Skeletal muscle satellite cell (primary cell): ENCODE data around the gene TBC1D3B.

Source experiments
- H3K27me3 ChIP-seq: 2 replicates; pipeline ENCODE4 v1.7.0; 2013; ENCODE audit warnings: low read length; ENCODE audit not compliant: control insufficient read depth, insufficient read depth
- H3K36me3 ChIP-seq: 2 replicates; pipeline ENCODE4 v1.7.0; 2013; ENCODE audit warnings: mild to moderate bottlenecking, control low read depth, low read length; ENCODE audit not compliant: insufficient read depth
- H3K4me1 ChIP-seq: 2 replicates; pipeline ENCODE4 v1.7.0; 2013; ENCODE audit warnings: low read length; ENCODE audit not compliant: control insufficient read depth, insufficient read depth
- H3K4me2 ChIP-seq: 2 replicates; pipeline ENCODE4 v1.7.0; 2013; ENCODE audit warnings: mild to moderate bottlenecking, low read length
- H3K4me3 ChIP-seq: 2 replicates; pipeline ENCODE4 v1.7.0; 2013; ENCODE audit warnings: low read length
- H3K9ac ChIP-seq: 2 replicates; pipeline ENCODE4 v1.7.0; 2013; ENCODE audit warnings: mild to moderate bottlenecking, low read depth, low read length, moderate library complexity
- H3K9me3 ChIP-seq: replicated peaks from 2 replicates; pipeline ENCODE4 v1.7.0; 2013; ENCODE audit warnings: mild to moderate bottlenecking, control low read depth, low read length

Gene TBC1D3B

GRCh38 chr17:36149296-36149820 lies 27.1 kb downstream of the TBC1D3B start:
- Histone ChIP-seq H3K4me1 (peaks cover 3% of the 10 kb centered on the region), H3K36me3 (no peaks in the 10 kb centered on the region), H3K9ac (no peak overlapping the region), H3K4me2 (peak overlapping the region; percentile 3), H3K9me3 (no peaks in the 10 kb centered on the region), H3K27me3 (peaks cover 25% of the 10 kb centered on the region), H3K4me3 (no peak overlapping the region)

- peak overlapping the region; percentile 3 for H3K4me2 ChIP-seq
- H3K9me3 ChIP-seq = no peaks in the 10 kb centered on the region
- H3K9ac ChIP-seq = no peak overlapping the region
- H3K4me3 ChIP-seq = no peak overlapping the region
- H3K36me3 ChIP-seq = no peaks in the 10 kb centered on the region
- peaks cover 26% of the 10 kb centered on the region for H3K27me3 ChIP-seq
- H3K4me1 ChIP-seq = peaks cover 3% of the 10 kb centered on the region
Measured at GRCh38 chr17:36148559-36149295, 27.7 kb downstream of the TBC1D3B start.

- H3K36me3 ChIP-seq = no peaks in the 10 kb centered on the region
- peaks cover 3% of the 10 kb centered on the region for H3K4me1 ChIP-seq
- H3K4me3 ChIP-seq = no peak overlapping the region
- peaks cover 30% of the 10 kb centered on the region for H3K27me3 ChIP-seq
- no peaks in the 10 kb centered on the region for H3K9me3 ChIP-seq
- no peak overlapping the region for H3K4me2 ChIP-seq
- H3K9ac ChIP-seq = no peak overlapping the region
Measured at GRCh38 chr17:36147601-36148000, 28.8 kb downstream of the TBC1D3B start.

GRCh38 chr17:36144981-36145729 lies 31.3 kb downstream of the TBC1D3B start:
- Histone ChIP-seq H3K4me1 (peaks cover 3% of the 10 kb centered on the region), H3K36me3 (no peaks in the 10 kb centered on the region), H3K4me3 (no peak overlapping the region), H3K9me3 (no peaks in the 10 kb centered on the region), H3K27me3 (peaks cover 32% of the 10 kb centered on the region), H3K9ac (no peak overlapping the region), H3K4me2 (no peak overlapping the region)

- Histone ChIP-seq H3K4me3 (no peak overlapping the region), H3K9me3 (no peaks in the 10 kb centered on the region), H3K9ac (no peak overlapping the region), H3K36me3 (no peaks in the 10 kb centered on the region), H3K4me1 (no peaks in the 10 kb centered on the region), H3K27me3 (peaks cover 21% of the 10 kb centered on the region), H3K4me2 (no peak overlapping the region)
Measured at GRCh38 chr17:36144014-36144413, 32.4 kb downstream of the TBC1D3B start.

GRCh38 chr17:36142806-36143205 lies 33.6 kb downstream of the TBC1D3B start:
- no peaks in the 10 kb centered on the region for H3K9me3 ChIP-seq
- no peak overlapping the region for H3K9ac ChIP-seq
- H3K27me3 ChIP-seq = peaks cover 21% of the 10 kb centered on the region
- H3K4me2 ChIP-seq = no peak overlapping the region
- no peak overlapping the region for H3K4me3 ChIP-seq
- no peaks in the 10 kb centered on the region for H3K4me1 ChIP-seq
- no peaks in the 10 kb centered on the region for H3K36me3 ChIP-seq

GRCh38 chr17:36142235-36142634 lies 34.2 kb downstream of the TBC1D3B start:
- no peaks in the 10 kb centered on the region for H3K4me1 ChIP-seq

GRCh38 chr17:36136439-36136838 lies 40.0 kb downstream of the TBC1D3B start:
- Histone ChIP-seq H3K27me3 (no peaks in the 10 kb centered on the region), H3K36me3 (no peaks in the 10 kb centered on the region), H3K4me1 (no peaks in the 10 kb centered on the region), H3K9ac (no peak overlapping the region), H3K4me2 (no peak overlapping the region), H3K4me3 (no peak overlapping the region), H3K9me3 (no peaks in the 10 kb centered on the region)

More at GRCh38 chr17:36142235-36142634, 34.2 kb downstream of the TBC1D3B start:
- H3K9me3 ChIP-seq = no peaks in the 10 kb centered on the region
- H3K4me2 ChIP-seq = no peak overlapping the region
- H3K27me3 ChIP-seq = peaks cover 16% of the 10 kb centered on the region
- no peak overlapping the region for H3K4me3 ChIP-seq
- H3K36me3 ChIP-seq = no peaks in the 10 kb centered on the region
- no peak overlapping the region for H3K9ac ChIP-seq

- H3K9me3 ChIP-seq = no peaks in the 10 kb centered on the region
- H3K9ac ChIP-seq = no peak overlapping the region
- no peaks in the 10 kb centered on the region for H3K4me1 ChIP-seq
- H3K4me2 ChIP-seq = no peak overlapping the region
- no peaks in the 10 kb centered on the region for H3K36me3 ChIP-seq
- no peak overlapping the region for H3K4me3 ChIP-seq
- H3K27me3 ChIP-seq = no peaks in the 10 kb centered on the region
Measured at GRCh38 chr17:36136036-36136435, 40.4 kb downstream of the TBC1D3B start.

- Histone ChIP-seq H3K27me3 (no peaks in the 10 kb centered on the region), H3K4me2 (no peak overlapping the region), H3K9me3 (no peaks in the 10 kb centered on the region), H3K4me3 (no peak overlapping the region), H3K9ac (no peak overlapping the region), H3K36me3 (no peaks in the 10 kb centered on the region), H3K4me1 (no peaks in the 10 kb centered on the region)
Measured at GRCh38 chr17:36135465-36135864, 41.0 kb downstream of the TBC1D3B start.

GRCh38 chr17:36133602-36134236 lies 42.7 kb downstream of the TBC1D3B start:
- Histone ChIP-seq H3K27me3 (no peaks in the 10 kb centered on the region), H3K9me3 (no peaks in the 10 kb centered on the region), H3K4me3 (no peak overlapping the region), H3K9ac (no peak overlapping the region), H3K36me3 (no peaks in the 10 kb centered on the region), H3K4me2 (no peak overlapping the region), H3K4me1 (no peaks in the 10 kb centered on the region)
